GM04503 (cell line): ENCODE results near the gene ERF.

Experiments used
- DNase-seq: peaks from one replicate; pipeline ENCODE4 v3.0.0-alpha.2; 2012; ENCODE audit warnings: low read depth

ERF gene

DNA sequence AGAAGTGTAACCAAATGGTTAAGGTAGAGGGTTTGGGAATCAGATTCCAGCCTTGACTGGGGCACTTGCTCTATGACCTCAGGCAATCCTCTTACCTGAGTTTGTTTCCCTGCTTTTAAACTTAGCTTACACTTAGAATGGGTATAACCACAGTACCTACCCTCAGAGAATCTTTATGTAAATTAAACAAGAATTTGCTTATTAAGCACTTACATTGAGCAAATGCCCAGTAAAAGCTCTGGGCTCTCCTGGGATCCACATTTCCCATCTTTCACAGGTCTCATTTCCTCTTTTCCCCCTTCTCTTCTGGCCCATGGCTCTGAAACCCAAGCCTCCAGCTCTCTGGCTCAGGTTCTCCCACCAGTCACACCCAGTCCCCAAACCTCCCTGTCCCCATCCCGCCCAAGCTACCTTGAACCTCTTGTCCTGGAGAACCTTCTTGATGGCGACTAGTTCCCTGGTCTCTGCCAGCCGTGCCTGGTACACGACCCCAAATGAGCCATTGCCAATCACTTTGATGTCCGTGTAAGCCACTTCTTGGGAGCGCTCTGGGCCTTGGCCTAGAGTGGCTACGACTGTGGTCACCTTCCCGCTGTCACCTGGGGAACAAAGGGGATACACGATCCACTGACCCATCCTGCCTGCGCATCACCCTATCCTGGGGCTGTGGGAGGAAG is 15.2 kb downstream of the ERF start:
- DNase-seq = no peak

DNA sequence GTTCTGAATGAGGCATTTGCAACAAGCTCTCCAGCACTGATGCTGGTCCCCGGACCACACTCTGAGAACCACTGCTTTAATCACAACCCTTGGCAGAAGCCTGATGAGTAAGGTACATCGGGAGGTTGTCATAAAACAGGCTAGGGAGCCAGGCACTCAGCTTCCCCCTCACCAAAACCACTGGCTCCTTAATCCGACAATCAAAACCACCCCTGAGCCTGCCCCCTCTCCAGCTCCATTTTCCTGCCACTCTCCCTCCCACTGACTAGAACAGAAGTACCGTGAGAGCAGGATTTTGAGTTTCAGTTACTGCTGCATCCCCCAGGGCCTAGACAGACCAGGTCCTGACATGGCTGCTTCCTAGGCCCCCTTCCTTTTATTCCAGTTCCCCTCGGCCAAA is 19.7 kb downstream of the ERF start:
- DNase-seq = no peak

GRCh38 chr19:42234364-42234763 is 20.6 kb downstream of the ERF start:
- no peak for DNase-seq

DNA sequence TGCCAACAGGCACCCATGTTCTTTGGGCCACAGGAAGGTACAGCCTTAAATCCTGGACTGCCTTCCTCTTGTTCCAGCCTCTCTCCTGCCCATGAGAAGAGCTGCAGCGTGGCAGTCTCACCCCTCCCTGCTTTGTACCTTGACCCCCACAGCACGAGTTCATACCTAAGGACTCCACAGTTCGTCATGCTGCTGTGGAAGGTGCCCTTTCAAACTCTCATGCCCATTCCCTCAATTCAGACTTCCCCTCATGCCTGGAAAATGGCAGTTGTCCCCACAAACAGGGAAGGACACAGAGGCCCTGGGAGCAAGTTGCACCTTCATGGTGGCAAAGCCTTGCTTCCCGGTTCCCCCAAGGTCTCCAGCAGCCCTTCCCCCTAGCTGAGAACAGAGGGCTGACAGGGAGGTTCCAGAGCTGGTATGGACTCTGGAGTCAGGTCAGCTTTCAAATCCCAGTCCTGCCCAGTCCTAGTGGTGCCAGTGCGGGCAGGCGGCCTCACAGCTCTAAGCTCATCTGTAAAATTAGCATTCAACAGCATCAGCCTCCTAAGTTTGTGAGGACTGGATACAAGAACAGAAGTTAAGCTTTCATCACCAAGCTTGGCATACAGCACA is 21.1 kb downstream of the ERF start:
- no peak for DNase-seq

DNA sequence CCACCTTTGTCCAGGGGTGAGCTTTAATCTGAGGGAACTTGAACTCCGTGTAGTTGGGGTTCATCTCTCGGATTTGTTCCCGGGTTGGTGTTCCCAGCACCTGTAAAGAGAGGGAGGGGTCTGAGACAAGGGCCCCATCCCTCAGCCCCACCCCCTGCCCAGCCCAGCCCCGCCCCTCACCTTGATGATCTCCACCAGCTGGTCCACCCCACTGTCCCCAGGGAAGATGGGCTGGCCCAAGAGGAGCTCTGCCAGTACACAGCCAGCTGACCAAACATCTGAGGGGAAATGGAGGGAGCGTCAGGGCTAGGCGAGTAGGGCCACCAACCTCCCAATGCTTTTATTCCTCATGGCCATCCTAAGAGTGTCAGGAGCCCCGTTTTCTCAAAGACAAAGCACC is 21.8 kb downstream of the ERF start:
- DNase-seq = no peak

- no peak for DNase-seq
Measured at GRCh38 chr19:42232435-42232834, 22.5 kb downstream of the ERF start.

DNA sequence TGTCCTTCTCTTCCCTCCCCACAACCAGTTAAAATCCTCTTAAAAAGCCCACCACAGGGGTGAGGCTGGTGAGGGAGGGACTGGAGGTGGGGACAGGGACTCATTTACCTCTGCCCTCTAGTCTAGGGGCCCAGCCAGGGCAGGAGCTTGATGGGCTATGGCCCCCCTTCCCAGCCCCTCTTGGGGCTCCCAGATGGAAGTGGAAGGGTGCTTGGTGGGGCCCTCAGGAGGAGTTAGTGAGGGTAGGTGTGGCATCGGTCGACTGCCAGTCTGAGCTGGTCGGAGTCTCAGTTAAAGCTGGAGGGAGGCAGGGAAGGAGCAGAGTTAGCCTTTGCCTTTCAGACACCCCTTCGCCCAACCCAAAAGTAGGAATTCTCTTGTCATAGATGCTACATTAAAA is 24.4 kb downstream of the ERF start:
- no peak for DNase-seq

- no peak for DNase-seq
Measured at GRCh38 chr19:42229855-42230351, 25.0 kb downstream of the ERF start.

GRCh38 chr19:42229301-42229854 is 25.6 kb downstream of the ERF start:
- DNase-seq = no peak

GRCh38 chr19:42228641-42229040 is 26.3 kb downstream of the ERF start:
- no peak for DNase-seq

- no peak for DNase-seq
Measured at GRCh38 chr19:42226886-42227285, 28.0 kb downstream of the ERF start.

DNA sequence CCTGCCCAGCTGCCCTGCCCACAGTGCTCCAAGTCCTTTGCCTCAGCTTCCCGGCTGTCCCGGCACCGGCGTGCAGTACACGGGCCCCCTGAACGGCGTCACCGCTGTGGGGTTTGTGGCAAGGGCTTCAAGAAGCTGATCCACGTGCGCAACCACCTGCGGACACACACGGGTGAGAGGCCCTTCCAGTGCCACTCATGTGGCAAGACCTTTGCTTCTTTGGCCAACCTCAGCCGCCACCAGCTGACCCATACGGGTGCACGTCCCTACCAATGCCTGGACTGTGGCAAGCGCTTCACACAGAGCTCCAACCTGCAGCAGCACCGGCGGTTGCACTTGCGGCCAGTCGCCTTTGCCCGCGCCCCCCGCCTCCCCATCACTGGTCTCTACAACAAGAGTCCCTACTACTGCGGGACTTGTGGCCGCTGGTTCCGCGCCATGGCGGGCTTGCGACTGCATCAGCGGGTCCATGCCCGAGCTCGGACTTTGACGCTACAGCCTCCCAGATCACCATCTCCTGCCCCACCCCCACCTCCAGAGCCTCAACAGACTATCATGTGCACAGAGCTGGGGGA is 29.1 kb downstream of the ERF start:
- DNase-seq = no peak

GRCh38 chr19:42224940-42225717 is 29.8 kb downstream of the ERF start:
- DNase-seq = no peak

- DNase-seq = no peak
Measured at GRCh38 chr19:42220751-42221097, 34.2 kb downstream of the ERF start.

- DNase-seq = peak; percentile 82
Measured at GRCh38 chr19:42219812-42220750, 34.8 kb downstream of the ERF start, which contains the start of gene ZNF526. Gene ZNF526, plus strand, starts transcription at chr19:42220312. Its CDS starts 4,092 bp downstream, at chr19:42224404.

DNA sequence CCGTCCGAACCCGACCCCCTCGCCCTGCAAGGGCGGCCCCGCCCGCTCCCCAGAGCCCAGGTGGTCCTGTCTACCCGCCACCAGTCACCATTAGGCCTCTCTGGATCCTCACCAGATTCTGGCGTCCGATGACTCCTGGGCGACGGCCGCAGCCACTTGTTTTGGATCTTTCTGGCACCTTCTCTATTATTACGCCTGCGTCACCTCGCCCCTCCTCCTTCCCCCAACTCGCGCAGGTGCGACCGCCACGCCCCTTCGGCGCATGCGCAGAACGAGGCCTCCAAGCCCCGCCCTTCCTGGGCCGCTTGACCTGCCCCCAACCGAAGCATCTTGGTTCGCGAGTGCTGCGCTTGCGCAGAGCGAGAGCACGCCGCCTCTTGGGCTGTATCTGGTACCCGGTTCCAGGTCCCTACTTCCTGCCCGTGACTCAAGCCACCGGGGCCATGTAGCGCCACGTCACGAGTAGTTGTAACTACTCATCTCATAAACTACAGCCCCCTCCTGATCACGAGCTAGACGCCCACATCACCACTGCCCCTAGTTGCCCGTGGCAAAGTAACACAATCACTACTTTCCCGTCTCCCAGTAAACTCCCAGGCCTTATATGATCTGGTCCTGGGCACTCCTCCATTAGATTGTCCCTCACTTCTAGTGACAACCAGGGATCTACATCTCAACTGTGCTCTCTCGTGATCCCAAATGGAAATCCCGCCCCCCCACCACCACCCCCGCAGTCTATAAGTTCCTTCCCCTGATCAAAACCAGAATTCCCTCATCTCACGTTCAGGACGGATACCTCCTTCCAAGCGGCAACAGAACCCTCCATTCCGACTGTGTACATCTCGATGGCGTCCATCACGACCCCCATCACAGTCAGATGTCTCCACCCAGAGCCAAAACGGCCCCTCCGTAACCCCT is 37.1 kb downstream of the ERF start, which contains the start of gene DEDD2:
DEDD2 (minus strand) TSS at position 158 of the 918 bp plus-strand sequence. CDS start 670 bp downstream, outside the sequence.
- peak; percentile 86 for DNase-seq

DNA sequence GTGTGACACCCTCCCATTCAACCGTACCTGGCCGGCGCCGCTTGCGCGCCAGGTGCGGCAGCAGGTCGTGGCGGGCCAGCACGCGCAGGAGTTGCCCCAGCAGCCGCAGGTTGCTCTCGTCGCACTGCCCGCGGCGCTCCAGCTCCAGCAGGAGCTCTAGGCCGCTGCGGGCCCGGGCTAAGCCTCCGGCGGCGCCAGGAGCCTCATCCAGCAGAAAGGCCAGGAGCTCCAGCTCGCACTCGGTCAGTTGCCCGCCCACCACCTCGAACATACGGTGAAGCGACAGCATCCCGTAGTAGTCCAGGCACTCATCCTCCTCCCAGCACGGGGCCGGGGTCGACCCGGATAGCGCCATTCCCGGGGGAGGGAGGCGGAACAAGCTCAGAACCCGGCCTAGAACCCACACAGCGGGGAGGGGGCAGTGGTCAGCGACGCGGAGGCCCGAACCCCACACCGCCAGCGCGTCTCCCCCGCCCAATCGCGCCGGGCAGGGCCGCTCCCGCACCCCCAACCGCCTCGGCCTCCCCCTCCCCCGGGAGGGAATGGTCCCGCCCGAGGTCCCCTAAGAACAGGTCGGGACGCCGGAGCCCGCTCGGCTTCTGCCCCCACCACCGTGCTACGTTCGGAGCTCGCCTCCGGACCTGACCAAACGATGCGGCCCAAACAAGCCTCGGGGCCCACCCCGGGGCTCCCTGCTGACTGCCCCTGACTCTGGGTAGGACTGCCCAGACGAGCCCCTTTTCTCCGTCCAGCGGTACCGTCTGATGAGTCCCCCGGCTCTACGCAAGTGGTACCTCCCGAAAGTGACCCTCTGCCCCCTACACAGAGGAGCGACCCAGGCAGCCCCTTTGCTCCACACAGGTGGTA is 38.0 kb downstream of the ERF start:
- no peak for DNase-seq

DNA sequence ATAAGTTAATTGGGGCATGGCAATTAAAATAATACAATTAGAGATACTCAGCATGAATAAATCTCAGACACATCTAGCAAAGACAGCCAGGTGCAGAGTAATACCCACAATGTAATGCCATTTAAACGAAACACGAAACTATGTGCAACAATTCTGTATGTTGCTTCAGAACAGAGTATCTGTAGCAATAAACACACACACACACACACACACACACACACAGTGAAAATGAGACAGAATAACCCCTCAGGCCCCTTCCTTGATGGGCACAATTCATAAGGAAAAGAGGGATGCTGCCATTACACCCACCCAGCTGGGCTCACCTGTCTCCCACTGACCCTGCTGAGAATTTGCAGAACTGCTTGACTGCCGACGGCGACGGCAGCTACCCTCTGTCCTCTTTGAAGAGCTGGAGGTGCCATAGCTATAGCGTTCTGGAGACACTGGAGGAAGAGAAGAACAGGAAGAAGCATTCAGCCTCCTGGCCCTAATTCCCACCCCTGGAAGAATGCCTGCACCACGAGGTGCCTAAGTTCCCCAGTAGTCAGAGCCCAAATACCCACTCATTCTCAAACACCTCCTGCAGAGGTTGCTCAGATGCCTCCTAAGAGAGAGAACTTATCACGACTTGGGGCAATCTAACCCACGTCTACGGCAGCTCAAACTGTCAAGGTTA is 40.0 kb downstream of the ERF start:
- DNase-seq = no peak
